SK-N-DZ (cell line): ENCODE measurements around the gene PCDHA6.
"Not testable (repeated sequence)": the region's sequence is repeated elsewhere in the genome, so short reads cannot be mapped to it uniquely, and the experiment has no call there.

Experiments
- DNase-seq: peaks from one replicate; pipeline ENCODE4 v3.0.0-alpha.2; 2015; ENCODE audit warnings: low spot score

Gene PCDHA6

GRCh38 chr5:140821375-140822280 is 6.1 kb upstream of the PCDHA6 start, which contains the start of gene PCDHA5:
TSS of gene PCDHA5 (plus strand) at chr5:140821613.
- DNase-seq = no peak

- DNase-seq = no peak
These were observed 5.5 kb upstream of the PCDHA6 start for GRCh38 chr5:140822281-140822629.

- not testable (repeated sequence) for DNase-seq
These were observed 4.8 kb upstream of the PCDHA6 start for GRCh38 chr5:140822969-140823368.

GRCh38 chr5:140823475-140823874 is 4.3 kb upstream of the PCDHA6 start:
- no peak for DNase-seq

- DNase-seq = no peak
These were observed 590 bp downstream of the PCDHA6 start for GRCh38 chr5:140828362-140828737.

- DNase-seq = not testable (repeated sequence)
These were observed 2.0 kb downstream of the PCDHA6 start for GRCh38 chr5:140829511-140830501.

- no peak for DNase-seq
These were observed 6.2 kb downstream of the PCDHA6 start, which contains the start of gene PCDHA7 for GRCh38 chr5:140833993-140834392. TSS of gene PCDHA7 (plus strand) at chr5:140834269. CDS start at chr5:140834384, 115 bp downstream.

GRCh38 chr5:140834439-140835008 is 6.8 kb downstream of the PCDHA6 start:
- DNase-seq = not testable (repeated sequence)

GRCh38 chr5:140835622-140836510 is 8.1 kb downstream of the PCDHA6 start:
- no peak for DNase-seq

GRCh38 chr5:140840978-140841962 is 13.5 kb downstream of the PCDHA6 start, which contains the start of gene PCDHA8:
TSS of gene PCDHA8 (plus strand) at chr5:140841187. CDS start at chr5:140841322, 135 bp downstream.
- DNase-seq = peak; percentile 52

- DNase-seq = no peak
These were observed 15.3 kb downstream of the PCDHA6 start for GRCh38 chr5:140842798-140843733.

- not testable (repeated sequence) for DNase-seq
These were observed 20.7 kb downstream of the PCDHA6 start, which contains the start of gene PCDHA9 for GRCh38 chr5:140848139-140849102. TSS of gene PCDHA9 (plus strand) at chr5:140848382. CDS start at chr5:140848496, 114 bp downstream.

GRCh38 chr5:140849831-140850634 is 22.3 kb downstream of the PCDHA6 start:
- not testable (repeated sequence) for DNase-seq

- DNase-seq = no peak
These were observed 28.3 kb downstream of the PCDHA6 start, which contains the start of gene PCDHA10 for GRCh38 chr5:140855772-140856674. TSS of gene PCDHA10 (plus strand) at chr5:140855897. CDS start at chr5:140856049, 152 bp downstream.
